ENCODE results near the gene UNC13A.

- TF ChIP-seq POLR2A (IDR thresholded peaks at IDR 0.05) (no peak), POLR2AphosphoS5 (IDR thresholded peaks at IDR 0.05) (no peak)
- TF ChIP-seq, protein P1, sequence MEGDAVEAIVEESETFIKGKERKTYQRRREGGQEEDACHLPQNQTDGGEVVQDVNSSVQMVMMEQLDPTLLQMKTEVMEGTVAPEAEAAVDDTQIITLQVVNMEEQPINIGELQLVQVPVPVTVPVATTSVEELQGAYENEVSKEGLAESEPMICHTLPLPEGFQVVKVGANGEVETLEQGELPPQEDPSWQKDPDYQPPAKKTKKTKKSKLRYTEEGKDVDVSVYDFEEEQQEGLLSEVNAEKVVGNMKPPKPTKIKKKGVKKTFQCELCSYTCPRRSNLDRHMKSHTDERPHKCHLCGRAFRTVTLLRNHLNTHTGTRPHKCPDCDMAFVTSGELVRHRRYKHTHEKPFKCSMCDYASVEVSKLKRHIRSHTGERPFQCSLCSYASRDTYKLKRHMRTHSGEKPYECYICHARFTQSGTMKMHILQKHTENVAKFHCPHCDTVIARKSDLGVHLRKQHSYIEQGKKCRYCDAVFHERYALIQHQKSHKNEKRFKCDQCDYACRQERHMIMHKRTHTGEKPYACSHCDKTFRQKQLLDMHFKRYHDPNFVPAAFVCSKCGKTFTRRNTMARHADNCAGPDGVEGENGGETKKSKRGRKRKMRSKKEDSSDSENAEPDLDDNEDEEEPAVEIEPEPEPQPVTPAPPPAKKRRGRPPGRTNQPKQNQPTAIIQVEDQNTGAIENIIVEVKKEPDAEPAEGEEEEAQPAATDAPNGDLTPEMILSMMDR (IDR thresholded peaks at IDR 0.05), result no peak
Observed at GRCh38 chr19:17626456-17627015, 61.6 kb downstream of the UNC13A start.

Measured in upper lobe of left lung (tissue), 4 donors.